ENCODE results near the gene USP40.

DNA sequence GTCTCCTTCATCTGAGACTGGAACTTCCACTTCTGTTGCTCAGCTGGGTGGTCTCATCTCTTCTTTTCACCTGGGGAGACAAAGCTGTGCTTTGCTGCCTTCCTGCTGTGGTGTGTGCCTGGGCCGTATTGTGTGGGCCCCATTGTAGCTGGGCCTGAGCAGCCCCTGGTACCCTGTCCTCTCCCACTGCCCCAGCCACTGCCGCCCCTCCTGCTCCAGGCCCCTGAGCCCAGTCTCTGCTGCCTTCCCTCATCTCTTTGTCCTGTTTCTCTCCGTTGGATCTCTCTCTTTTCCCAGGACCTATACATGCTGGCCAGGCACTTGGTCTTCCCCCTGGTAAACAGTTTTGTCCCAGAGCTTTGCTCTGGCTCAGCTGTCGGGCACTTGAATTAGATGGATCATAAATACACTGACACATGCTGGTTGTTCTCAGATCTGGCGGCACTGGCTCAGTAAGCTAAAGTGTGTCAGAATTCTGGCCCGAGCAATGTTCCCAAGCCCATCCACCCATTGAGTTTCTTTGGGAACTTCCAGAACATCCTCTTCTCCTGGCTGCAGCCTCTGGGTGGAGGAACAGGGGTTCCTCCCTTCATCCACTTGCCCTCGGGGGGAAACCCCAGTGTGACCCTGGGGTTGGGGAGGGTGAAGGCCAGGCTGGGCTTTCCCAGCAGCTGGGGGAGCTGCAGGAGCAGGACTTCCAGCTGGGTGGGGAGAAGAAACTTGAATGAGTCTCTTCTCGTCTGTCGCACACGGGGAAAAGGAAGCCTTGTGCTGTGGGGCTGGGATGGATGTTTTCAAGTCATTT, 113.3 kb downstream of the USP40 start:
- TF ChIP-seq, protein P1, sequence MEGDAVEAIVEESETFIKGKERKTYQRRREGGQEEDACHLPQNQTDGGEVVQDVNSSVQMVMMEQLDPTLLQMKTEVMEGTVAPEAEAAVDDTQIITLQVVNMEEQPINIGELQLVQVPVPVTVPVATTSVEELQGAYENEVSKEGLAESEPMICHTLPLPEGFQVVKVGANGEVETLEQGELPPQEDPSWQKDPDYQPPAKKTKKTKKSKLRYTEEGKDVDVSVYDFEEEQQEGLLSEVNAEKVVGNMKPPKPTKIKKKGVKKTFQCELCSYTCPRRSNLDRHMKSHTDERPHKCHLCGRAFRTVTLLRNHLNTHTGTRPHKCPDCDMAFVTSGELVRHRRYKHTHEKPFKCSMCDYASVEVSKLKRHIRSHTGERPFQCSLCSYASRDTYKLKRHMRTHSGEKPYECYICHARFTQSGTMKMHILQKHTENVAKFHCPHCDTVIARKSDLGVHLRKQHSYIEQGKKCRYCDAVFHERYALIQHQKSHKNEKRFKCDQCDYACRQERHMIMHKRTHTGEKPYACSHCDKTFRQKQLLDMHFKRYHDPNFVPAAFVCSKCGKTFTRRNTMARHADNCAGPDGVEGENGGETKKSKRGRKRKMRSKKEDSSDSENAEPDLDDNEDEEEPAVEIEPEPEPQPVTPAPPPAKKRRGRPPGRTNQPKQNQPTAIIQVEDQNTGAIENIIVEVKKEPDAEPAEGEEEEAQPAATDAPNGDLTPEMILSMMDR (IDR thresholded peaks at IDR 0.05): no peak
- no peak for TF ChIP-seq POLR2A (IDR thresholded peaks at IDR 0.05)

Measured in testis (tissue), 2 donors.